ENCODE data around the gene NF1.
A peak's percentile ranks its signal among the peaks of the same experiment; 100 is the strongest.
"Not testable (repeated sequence)": the region's sequence is repeated elsewhere in the genome, so short reads cannot be mapped to it uniquely, and the experiment has no call there.

Gene NF1, protein sequence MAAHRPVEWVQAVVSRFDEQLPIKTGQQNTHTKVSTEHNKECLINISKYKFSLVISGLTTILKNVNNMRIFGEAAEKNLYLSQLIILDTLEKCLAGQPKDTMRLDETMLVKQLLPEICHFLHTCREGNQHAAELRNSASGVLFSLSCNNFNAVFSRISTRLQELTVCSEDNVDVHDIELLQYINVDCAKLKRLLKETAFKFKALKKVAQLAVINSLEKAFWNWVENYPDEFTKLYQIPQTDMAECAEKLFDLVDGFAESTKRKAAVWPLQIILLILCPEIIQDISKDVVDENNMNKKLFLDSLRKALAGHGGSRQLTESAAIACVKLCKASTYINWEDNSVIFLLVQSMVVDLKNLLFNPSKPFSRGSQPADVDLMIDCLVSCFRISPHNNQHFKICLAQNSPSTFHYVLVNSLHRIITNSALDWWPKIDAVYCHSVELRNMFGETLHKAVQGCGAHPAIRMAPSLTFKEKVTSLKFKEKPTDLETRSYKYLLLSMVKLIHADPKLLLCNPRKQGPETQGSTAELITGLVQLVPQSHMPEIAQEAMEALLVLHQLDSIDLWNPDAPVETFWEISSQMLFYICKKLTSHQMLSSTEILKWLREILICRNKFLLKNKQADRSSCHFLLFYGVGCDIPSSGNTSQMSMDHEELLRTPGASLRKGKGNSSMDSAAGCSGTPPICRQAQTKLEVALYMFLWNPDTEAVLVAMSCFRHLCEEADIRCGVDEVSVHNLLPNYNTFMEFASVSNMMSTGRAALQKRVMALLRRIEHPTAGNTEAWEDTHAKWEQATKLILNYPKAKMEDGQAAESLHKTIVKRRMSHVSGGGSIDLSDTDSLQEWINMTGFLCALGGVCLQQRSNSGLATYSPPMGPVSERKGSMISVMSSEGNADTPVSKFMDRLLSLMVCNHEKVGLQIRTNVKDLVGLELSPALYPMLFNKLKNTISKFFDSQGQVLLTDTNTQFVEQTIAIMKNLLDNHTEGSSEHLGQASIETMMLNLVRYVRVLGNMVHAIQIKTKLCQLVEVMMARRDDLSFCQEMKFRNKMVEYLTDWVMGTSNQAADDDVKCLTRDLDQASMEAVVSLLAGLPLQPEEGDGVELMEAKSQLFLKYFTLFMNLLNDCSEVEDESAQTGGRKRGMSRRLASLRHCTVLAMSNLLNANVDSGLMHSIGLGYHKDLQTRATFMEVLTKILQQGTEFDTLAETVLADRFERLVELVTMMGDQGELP (N-terminal part only)

DNA sequence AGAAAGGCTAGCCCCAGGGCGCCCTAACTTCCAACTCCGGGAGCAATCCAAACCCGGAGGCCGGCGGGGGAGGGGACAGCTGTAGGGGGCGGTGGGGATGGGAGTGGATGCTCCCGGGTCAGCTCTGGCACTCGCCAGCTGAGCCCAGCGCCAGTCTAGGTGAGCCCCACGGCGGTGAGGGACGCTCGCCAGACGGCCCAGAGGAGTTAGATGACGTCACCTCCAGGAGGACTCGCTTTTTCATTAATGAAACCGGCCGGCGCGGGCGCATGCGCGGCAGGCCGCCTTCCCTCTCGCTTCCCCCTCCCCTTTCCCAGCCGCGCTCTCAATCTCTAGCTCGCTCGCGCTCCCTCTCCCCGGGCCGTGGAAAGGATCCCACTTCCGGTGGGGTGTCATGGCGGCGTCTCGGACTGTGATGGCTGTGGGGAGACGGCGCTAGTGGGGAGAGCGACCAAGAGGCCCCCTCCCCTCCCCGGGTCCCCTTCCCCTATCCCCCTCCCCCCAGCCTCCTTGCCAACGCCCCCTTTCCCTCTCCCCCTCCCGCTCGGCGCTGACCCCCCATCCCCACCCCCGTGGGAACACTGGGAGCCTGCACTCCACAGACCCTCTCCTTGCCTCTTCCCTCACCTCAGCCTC, at the start of gene NF1:
TSS of gene NF1 (plus strand) at position 378 of the 636 bp plus-strand sequence. CDS start 333 bp downstream, outside the sequence.
- Histone ChIP-seq H3K36me3 (ENCODE audit: insufficient read depth, low read length) (no peaks in the 10 kb centered on the region), H3K4me3 (peak within 1 kb of the TSS; percentile 98), H3K9me3 (ENCODE audit: low read depth, low read length) (no peaks in the 10 kb centered on the region), H3K27ac (peak within 1 kb of the TSS; percentile 83), H3K9ac (ENCODE audit: insufficient read length) (peak within 1 kb of the TSS; percentile 96)
- peak; percentile 67 for DNase-seq (ENCODE audit: low read depth, low spot score)
- TF ChIP-seq EZH2 (IDR thresholded peaks at IDR 0.05) = no peak
- peak; percentile 77 for TF ChIP-seq POLR2AphosphoS5 (IDR thresholded peaks at IDR 0.05; ENCODE audit: borderline replicate concordance, low read depth, low read length)

DNA sequence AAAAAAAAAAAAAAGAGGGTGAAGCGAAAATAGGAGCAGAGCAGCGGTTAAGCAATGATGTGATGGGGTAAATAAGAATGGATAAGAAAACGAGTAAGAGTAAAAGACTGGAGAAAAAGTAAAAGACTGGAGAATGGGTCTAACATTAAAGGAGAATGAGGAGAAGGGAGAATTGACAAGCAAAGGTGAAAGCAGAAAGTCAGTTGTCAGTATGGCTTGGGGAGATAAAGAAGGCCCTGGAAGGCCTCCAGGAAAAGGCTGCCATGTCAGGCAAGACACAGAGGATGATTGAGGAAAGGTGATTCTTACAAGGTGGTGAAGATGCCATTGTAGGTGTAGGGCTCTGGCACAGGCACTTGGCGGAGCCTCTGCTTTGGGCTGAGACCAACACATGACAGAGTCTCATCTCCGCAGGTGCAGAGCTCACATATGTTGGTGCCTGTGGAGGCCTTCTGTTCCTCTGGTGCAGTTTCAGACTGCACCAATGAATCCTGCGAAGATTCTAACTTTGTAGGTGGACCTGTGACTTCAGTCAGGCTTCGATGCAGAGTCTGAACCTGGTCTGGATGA, 47.8 kb upstream of the NF1 start:
- not testable (repeated sequence) for DNase-seq (ENCODE audit: low read depth, low spot score); H3K27ac ChIP-seq; H3K9ac ChIP-seq (ENCODE audit: insufficient read length); H3K36me3 ChIP-seq (ENCODE audit: insufficient read depth, low read length); H3K4me3 ChIP-seq; H3K9me3 ChIP-seq (ENCODE audit: low read depth, low read length)

DNA sequence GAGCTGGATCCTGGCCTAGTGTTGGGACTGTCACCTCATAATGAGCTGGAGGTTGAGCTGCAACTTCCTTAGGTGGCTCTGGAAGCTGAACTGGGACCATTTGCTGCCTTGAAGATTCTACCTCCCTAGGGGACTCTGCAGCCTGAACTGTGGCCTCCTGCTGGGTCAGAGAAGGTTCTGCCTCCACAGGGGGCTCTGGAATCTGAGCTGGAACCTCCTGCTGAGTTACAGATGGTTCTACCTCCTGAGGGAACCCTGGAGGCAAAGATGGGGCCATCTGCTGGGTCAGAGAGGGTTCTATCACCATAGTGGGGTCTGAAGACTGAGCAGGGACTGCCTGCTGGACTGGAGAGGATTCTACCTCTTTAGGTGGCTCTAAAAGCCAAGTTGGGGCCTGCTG, 46.6 kb upstream of the NF1 start:
- no peak for DNase-seq (ENCODE audit: low read depth, low spot score)
- TF ChIP-seq EZH2 (IDR thresholded peaks at IDR 0.05) = no peak

DNA sequence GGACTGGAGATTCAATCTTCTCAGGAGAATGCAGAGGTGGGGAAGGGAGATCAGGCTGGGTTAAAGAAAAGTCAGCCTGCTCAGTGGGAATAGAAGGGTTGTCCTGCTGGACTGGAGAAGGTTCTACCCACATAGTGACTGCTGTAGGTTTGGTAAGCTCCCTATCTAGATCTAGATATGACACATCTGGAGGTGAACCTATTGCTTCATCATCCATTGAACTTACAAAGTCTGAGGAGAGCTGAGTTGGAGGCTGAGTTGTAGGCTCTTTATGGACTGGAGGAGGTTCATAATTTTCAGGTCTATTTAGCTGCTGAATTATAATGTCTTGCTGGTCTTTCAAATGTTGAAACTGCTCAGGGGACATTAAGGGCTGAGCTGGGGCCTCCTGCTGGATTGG, 46.0 kb upstream of the NF1 start:
- H3K9ac ChIP-seq (ENCODE audit: insufficient read length) = no peak overlapping the region
- no peak overlapping the region for H3K4me3 ChIP-seq
- no peak overlapping the region for H3K27ac ChIP-seq
- no peaks in the 10 kb centered on the region for H3K9me3 ChIP-seq (ENCODE audit: low read depth, low read length)
- no peak for TF ChIP-seq POLR2AphosphoS5 (IDR thresholded peaks at IDR 0.05; ENCODE audit: borderline replicate concordance, low read depth, low read length)
- TF ChIP-seq FOXP2 (optimal IDR thresholded peaks at IDR 0.05; ENCODE audit: control extremely low read depth, extremely low read length, insufficient read depth) = no peak
- no peak for TF ChIP-seq EZH2 (IDR thresholded peaks at IDR 0.05)
- H3K36me3 ChIP-seq (ENCODE audit: insufficient read depth, low read length) = no peaks in the 10 kb centered on the region
- DNase-seq (ENCODE audit: low read depth, low spot score) = no peak

More for the DNA sequence above, 46.6 kb upstream of the NF1 start:
- no peaks in the 10 kb centered on the region for H3K36me3 ChIP-seq (ENCODE audit: insufficient read depth, low read length)
- no peaks in the 10 kb centered on the region for H3K9me3 ChIP-seq (ENCODE audit: low read depth, low read length)
- H3K4me3 ChIP-seq = no peak overlapping the region
- H3K9ac ChIP-seq (ENCODE audit: insufficient read length) = no peak overlapping the region
- H3K27ac ChIP-seq = no peak overlapping the region

DNA sequence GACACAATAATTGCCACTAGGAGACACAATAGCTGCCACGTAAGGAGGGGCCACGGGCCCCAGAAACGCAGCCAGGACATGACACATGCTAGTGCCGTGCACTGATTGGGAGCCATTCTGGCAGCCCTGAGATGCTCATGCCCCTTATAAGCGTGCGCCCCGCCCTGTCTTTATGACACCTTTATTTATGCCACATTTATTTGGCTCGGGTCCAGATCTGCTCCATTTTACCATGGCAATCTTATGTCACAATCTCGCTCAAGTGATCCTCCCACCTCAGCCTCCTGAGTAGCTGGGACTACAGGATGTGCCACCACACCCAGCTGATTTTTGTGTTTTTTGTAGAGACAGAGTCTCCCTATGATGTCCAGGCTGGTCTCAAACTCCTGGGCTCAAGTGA, 43.8 kb upstream of the NF1 start:
- Histone ChIP-seq H3K9ac (ENCODE audit: insufficient read length) (no peak overlapping the region), H3K27ac (no peak overlapping the region), H3K9me3 (ENCODE audit: low read depth, low read length) (no peaks in the 10 kb centered on the region), H3K4me3 (no peak overlapping the region), H3K36me3 (ENCODE audit: insufficient read depth, low read length) (no peaks in the 10 kb centered on the region)
- TF ChIP-seq EZH2 (IDR thresholded peaks at IDR 0.05) (no peak), FOXP2 (optimal IDR thresholded peaks at IDR 0.05; ENCODE audit: control extremely low read depth, extremely low read length, insufficient read depth) (no peak), POLR2AphosphoS5 (IDR thresholded peaks at IDR 0.05; ENCODE audit: borderline replicate concordance, low read depth, low read length) (no peak)
- DNase-seq (ENCODE audit: low read depth, low spot score) = no peak

DNA sequence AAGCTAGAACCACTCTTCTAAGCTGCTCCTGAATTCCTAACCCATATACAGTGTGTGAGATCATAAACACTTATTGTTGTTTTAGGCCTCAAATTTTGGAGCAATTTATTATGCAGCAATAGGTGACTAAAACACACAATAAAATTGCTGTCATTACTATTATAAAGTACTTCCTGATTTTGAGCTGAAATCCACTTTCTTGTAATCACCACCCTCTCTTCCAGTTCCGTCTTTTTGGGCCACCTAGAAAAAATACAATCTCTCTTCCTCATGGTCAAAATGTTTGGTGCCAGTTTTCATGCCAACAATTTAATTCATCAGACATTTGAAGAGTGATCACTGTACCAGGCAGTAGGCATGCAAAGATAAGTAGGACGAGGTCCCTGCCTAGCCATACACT, 43.3 kb upstream of the NF1 start:
- H3K4me3 ChIP-seq = no peak overlapping the region
- DNase-seq (ENCODE audit: low read depth, low spot score) = no peak
- H3K27ac ChIP-seq = no peak overlapping the region
- H3K9ac ChIP-seq (ENCODE audit: insufficient read length) = no peak overlapping the region
- TF ChIP-seq FOXP2 (optimal IDR thresholded peaks at IDR 0.05; ENCODE audit: control extremely low read depth, extremely low read length, insufficient read depth) (no peak), EZH2 (IDR thresholded peaks at IDR 0.05) (no peak), POLR2AphosphoS5 (IDR thresholded peaks at IDR 0.05; ENCODE audit: borderline replicate concordance, low read depth, low read length) (no peak)
- H3K36me3 ChIP-seq (ENCODE audit: insufficient read depth, low read length) = no peaks in the 10 kb centered on the region
- H3K9me3 ChIP-seq (ENCODE audit: low read depth, low read length) = no peaks in the 10 kb centered on the region

DNA sequence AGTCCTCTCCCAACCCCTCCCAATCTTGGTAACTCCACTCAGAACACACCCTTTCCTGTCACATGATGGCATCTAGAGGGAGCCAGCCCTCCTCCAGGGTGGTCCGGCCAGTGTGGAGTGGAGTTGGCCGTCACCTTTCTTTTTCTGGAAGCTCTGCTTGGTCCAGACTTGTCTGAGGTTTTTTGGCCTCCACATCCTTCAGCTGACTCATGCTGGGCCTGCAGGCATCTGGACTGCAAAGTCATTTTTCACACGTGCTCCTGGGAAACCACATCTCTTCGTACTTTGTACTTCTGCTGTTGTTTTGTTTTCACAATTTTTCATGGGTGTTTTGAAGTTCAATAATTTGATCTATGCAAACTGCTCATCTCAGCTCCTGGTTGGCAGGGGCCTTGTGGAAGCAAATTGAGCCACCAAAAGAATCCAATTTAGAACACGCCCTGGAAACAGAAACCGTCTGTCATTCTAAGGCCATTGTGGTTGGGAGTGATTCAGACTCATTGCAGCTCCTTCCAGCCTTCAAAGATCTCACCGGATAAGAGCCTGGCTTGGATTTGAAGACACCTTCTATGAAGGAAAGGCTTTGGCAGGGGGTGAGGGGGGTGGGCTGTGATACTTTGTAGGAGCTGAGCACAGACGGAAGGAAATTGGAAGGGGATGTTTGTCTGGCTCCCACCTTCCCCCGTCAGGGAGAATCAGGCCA, 42.4 kb upstream of the NF1 start:
- TF ChIP-seq POLR2AphosphoS5 (IDR thresholded peaks at IDR 0.05; ENCODE audit: borderline replicate concordance, low read depth, low read length) = no peak
- TF ChIP-seq EZH2 (IDR thresholded peaks at IDR 0.05) = no peak
- no peak for TF ChIP-seq FOXP2 (optimal IDR thresholded peaks at IDR 0.05; ENCODE audit: control extremely low read depth, extremely low read length, insufficient read depth)
- DNase-seq (ENCODE audit: low read depth, low spot score) = no peak
- Histone ChIP-seq H3K4me3 (no peak overlapping the region), H3K9ac (ENCODE audit: insufficient read length) (no peak overlapping the region), H3K27ac (no peak overlapping the region), H3K9me3 (ENCODE audit: low read depth, low read length) (no peaks in the 10 kb centered on the region), H3K36me3 (ENCODE audit: insufficient read depth, low read length) (no peaks in the 10 kb centered on the region)

All from SK-N-MC (cell line).